SKM-1 treated with dmso at 0.1 percent for 144 hours (cell line): ENCODE measurements around the gene C2CD2L.
"Not testable (repeated sequence)": the region's sequence is repeated elsewhere in the genome, so short reads cannot be mapped to it uniquely, and the experiment has no call there.

Source experiments
- DNase-seq: peaks from one replicate; lab custom pipeline; 2025; ENCODE audit not compliant: unreplicated experiment; lab: John Stamatoyannopoulos, UW

Gene C2CD2L

GRCh38 chr11:119113716-119114115 lies 6.6 kb downstream of the C2CD2L start:
- no peak for DNase-seq

- no peak for DNase-seq
Observed at GRCh38 chr11:119114351-119114750, 7.2 kb downstream of the C2CD2L start.

GRCh38 chr11:119115484-119116234 lies 8.5 kb downstream of the C2CD2L start:
- no peak for DNase-seq

GRCh38 chr11:119116235-119116594 lies 9.1 kb downstream of the C2CD2L start:
- DNase-seq: no peak

GRCh38 chr11:119116601-119117000 lies 9.5 kb downstream of the C2CD2L start:
- no peak for DNase-seq

GRCh38 chr11:119117004-119117706 lies 10.0 kb downstream of the C2CD2L start:
- DNase-seq: no peak

GRCh38 chr11:119118227-119118626 lies 11.1 kb downstream of the C2CD2L start:
- DNase-seq: no peak

- DNase-seq: no peak
Observed at GRCh38 chr11:119118946-119119345, 11.8 kb downstream of the C2CD2L start.

GRCh38 chr11:119120639-119121007 lies 13.5 kb downstream of the C2CD2L start:
- no peak for DNase-seq

- peak; percentile 99 for DNase-seq
Observed at GRCh38 chr11:119121008-119121810, 14.1 kb downstream of the C2CD2L start, which contains the start of gene HINFP. Gene HINFP, plus strand, starts transcription at chr11:119121580. Its CDS starts 5,365 bp downstream, at chr11:119126945.

- DNase-seq: no peak
Observed at GRCh38 chr11:119121811-119122124, 14.6 kb downstream of the C2CD2L start.

GRCh38 chr11:119125821-119126220 lies 18.7 kb downstream of the C2CD2L start:
- no peak for DNase-seq

GRCh38 chr11:119126675-119127268 lies 19.6 kb downstream of the C2CD2L start:
- DNase-seq: no peak

- DNase-seq: no peak
Observed at GRCh38 chr11:119130662-119131061, 23.5 kb downstream of the C2CD2L start.

GRCh38 chr11:119134389-119134978 lies 27.3 kb downstream of the C2CD2L start:
- peak; percentile 47 for DNase-seq

- DNase-seq: not testable (repeated sequence)
Observed at GRCh38 chr11:119139276-119139675, 32.1 kb downstream of the C2CD2L start.

GRCh38 chr11:119144825-119145486 lies 37.8 kb downstream of the C2CD2L start:
- DNase-seq: peak; percentile 70

GRCh38 chr11:119145551-119145950 lies 38.4 kb downstream of the C2CD2L start:
- DNase-seq: no peak

- DNase-seq: no peak
Observed at GRCh38 chr11:119147604-119148333, 40.6 kb downstream of the C2CD2L start.

- no peak for DNase-seq
Observed at GRCh38 chr11:119148720-119149017, 41.5 kb downstream of the C2CD2L start.
